Fibroblast of lung (primary cell): ENCODE results near the gene PSMA7. TPM values are rescaled to one million over a fixed set of nuclear protein-coding genes. Genes with fewer than 3 reads are reported as not detected.

Source experiments
- DNase-seq, 2 donors: peaks; one replicate each; pipeline versions ENCODE4 v3.0.0 to v3.0.0-alpha.2; 2010; ENCODE audit warnings: low read depth in 2 of 2
- H2AFZ ChIP-seq: 2 replicates; pipeline ENCODE4 v1.5.1; 2012; ENCODE audit warnings: low read length, control low read depth, inconsistent platforms
- H3K27ac ChIP-seq: 2 replicates; pipeline ENCODE4 v1.5.1; 2011; ENCODE audit warnings: low read length, control low read depth; ENCODE audit not compliant: insufficient read depth
- H3K27me3 ChIP-seq: 2 replicates; pipeline ENCODE4 v1.5.1; 2011; ENCODE audit warnings: mild to moderate bottlenecking, low read length; ENCODE audit not compliant: control insufficient read depth, insufficient read depth
- H3K36me3 ChIP-seq: 2 replicates; pipeline ENCODE4 v1.5.1; 2011; ENCODE audit warnings: low read length; ENCODE audit not compliant: control insufficient read depth, insufficient read depth
- H3K4me1 ChIP-seq: 2 replicates; pipeline ENCODE4 v1.5.1; 2011; ENCODE audit warnings: low read length; ENCODE audit not compliant: control insufficient read depth, insufficient read depth; ENCODE audit errors: extremely low read depth
- H3K4me2 ChIP-seq: 2 replicates; pipeline ENCODE4 v1.5.1; 2011; ENCODE audit warnings: low read length, control low read depth; ENCODE audit not compliant: insufficient read depth; ENCODE audit errors: extremely low read depth
- H3K4me3 ChIP-seq, 4 experiments: fragments of 200-600 bp in 1 of 4; sonication (generic) in 1 of 4; replicated peaks in 1 of 4; 2 replicates each; pipeline ENCODE4 v1.5.1; 2011 to 2016; ENCODE audit warnings: low read length in 4 of 4, low read depth in 3 of 4, mild to moderate bottlenecking in 3 of 4, control low read depth in 2 of 4, inconsistent platforms in 1 of 4, mixed read lengths in 1 of 4; ENCODE audit not compliant: insufficient read depth in 1 of 4; ENCODE audit errors: control extremely low read depth in 1 of 4
- H3K79me2 ChIP-seq: 2 replicates; pipeline ENCODE4 v1.5.1; 2012; ENCODE audit warnings: mild to moderate bottlenecking, low read length, inconsistent platforms; ENCODE audit not compliant: control insufficient read depth, insufficient read depth
- H3K9ac ChIP-seq: 2 replicates; pipeline ENCODE4 v1.5.1; 2011; ENCODE audit warnings: mild to moderate bottlenecking, low read length, control low read depth; ENCODE audit not compliant: insufficient read depth
- H3K9me3 ChIP-seq: 2 replicates; pipeline ENCODE4 v1.5.1; 2012; ENCODE audit warnings: low read depth, low read length; ENCODE audit not compliant: control insufficient read depth, insufficient read depth
- H4K20me1 ChIP-seq: 2 replicates; pipeline ENCODE4 v1.5.1; 2011; ENCODE audit warnings: low read length; ENCODE audit not compliant: control insufficient read depth, insufficient read depth; ENCODE audit errors: extremely low read depth
- CTCF ChIP-seq, 2 donors: IDR thresholded peaks in 1 of 2; conservative IDR thresholded peaks in 1 of 2; 1 replicate in 1 of 2; 2 replicates in 1 of 2; pipeline ENCODE4 v1.5.1; 2011 to 2012; ENCODE audit warnings: low read length in 2 of 2, control low read depth in 1 of 2, inconsistent platforms in 1 of 2, low read depth in 1 of 2, mild to moderate bottlenecking in 1 of 2
- EZH2 ChIP-seq: IDR thresholded peaks from 2 replicates; pipeline ENCODE4 v1.5.1; 2012; ENCODE audit warnings: low read length, control low read depth, mild to moderate bottlenecking; ENCODE audit errors: missing control alignments
- polyA plus RNA-seq, 2 donors: library from polyadenylated mRNA; depleted of rRNA in 1 of 2; stranded (reverse) in 1 of 2; unstranded in 1 of 2; fragments of >200 nt; gene quantifications; 2 replicates each; pipeline ENCODE4 v1.2.1, GENCODE V29; 2011 to 2012; ENCODE audit warnings: missing spikeins in 1 of 2
- total RNA-seq: library from RNA; depleted of rRNA; stranded (reverse); fragments of >200 nt; gene quantifications from 2 replicates; pipeline ENCODE4 v1.2.1, GENCODE V29; 2014

The PSMA7 gene
- total and polyA plus RNA-seq, 2 donors (not counting 1 experiment from before 2014, with no cell fraction given) = 234 to 342 TPM

- no peak for DNase-seq
- TF ChIP-seq EZH2 = no peak
- no peak for TF ChIP-seq CTCF (conservative IDR thresholded peaks at IDR 0.05 in 1 of 2, IDR thresholded peaks at IDR 0.05 in 1 of 2; ENCODE audit: low read depth in 1 of 2, low read length in 2 of 2)
- H4K20me1 ChIP-seq = no peaks in the 10 kb centered on the region
Measured at GRCh38 chr20:62129731-62130531, 13.3 kb downstream of the PSMA7 start.

GRCh38 chr20:62128502-62128901 lies 14.7 kb downstream of the PSMA7 start:
- Histone ChIP-seq H2AFZ (no peak overlapping the region), H3K79me2 (peaks cover 17% of the 10 kb centered on the region), H3K9me3 (no peaks in the 10 kb centered on the region), H3K4me2 (no peak overlapping the region), H3K4me1 (no peaks in the 10 kb centered on the region), H3K36me3 (peaks cover 38% of the 10 kb centered on the region), H3K27ac (no peak overlapping the region), H3K27me3 (no peaks in the 10 kb centered on the region), H4K20me1 (no peaks in the 10 kb centered on the region), H3K9ac (no peak overlapping the region), H3K4me3 (no peak overlapping the region)
- TF ChIP-seq CTCF (conservative IDR thresholded peaks at IDR 0.05 in 1 of 2, IDR thresholded peaks at IDR 0.05 in 1 of 2; ENCODE audit: low read depth in 1 of 2, low read length in 2 of 2) = no peak
- DNase-seq = no peak

More at GRCh38 chr20:62129731-62130531, 13.3 kb downstream of the PSMA7 start:
- H3K4me1 ChIP-seq = peaks cover 3% of the 10 kb centered on the region
- H2AFZ ChIP-seq = no peak overlapping the region
- H3K4me3 ChIP-seq = no peak overlapping the region
- H3K27ac ChIP-seq = no peak overlapping the region
- peaks cover 5% of the 10 kb centered on the region for H3K79me2 ChIP-seq
- peaks cover 36% of the 10 kb centered on the region for H3K36me3 ChIP-seq
- no peak overlapping the region for H3K9ac ChIP-seq
- no peaks in the 10 kb centered on the region for H3K9me3 ChIP-seq
- H3K4me2 ChIP-seq = no peak overlapping the region
- H3K27me3 ChIP-seq = no peaks in the 10 kb centered on the region

GRCh38 chr20:62127799-62128198 lies 15.4 kb downstream of the PSMA7 start:
- Histone ChIP-seq H3K9me3 (no peaks in the 10 kb centered on the region), H3K27me3 (no peaks in the 10 kb centered on the region), H2AFZ (no peak overlapping the region), H4K20me1 (no peaks in the 10 kb centered on the region), H3K79me2 (peaks cover 23% of the 10 kb centered on the region), H3K4me1 (no peaks in the 10 kb centered on the region), H3K36me3 (peaks cover 34% of the 10 kb centered on the region), H3K9ac (no peak overlapping the region), H3K27ac (no peak overlapping the region), H3K4me3 (no peak overlapping the region), H3K4me2 (no peak overlapping the region)
- no peak for TF ChIP-seq EZH2
- no peak for TF ChIP-seq CTCF (conservative IDR thresholded peaks at IDR 0.05 in 1 of 2, IDR thresholded peaks at IDR 0.05 in 1 of 2; ENCODE audit: low read depth in 1 of 2, low read length in 2 of 2)
- DNase-seq = no peak
